Measurements from ENCODE around the gene RGL4. TPM values are rescaled to one million over a fixed set of nuclear protein-coding genes. Genes with fewer than 3 reads are reported as not detected.

RGL4 gene
- total and polyA plus RNA-seq, 2 experiments from 2014 or later: 0.16 TPM; not detected in 1

DNA sequence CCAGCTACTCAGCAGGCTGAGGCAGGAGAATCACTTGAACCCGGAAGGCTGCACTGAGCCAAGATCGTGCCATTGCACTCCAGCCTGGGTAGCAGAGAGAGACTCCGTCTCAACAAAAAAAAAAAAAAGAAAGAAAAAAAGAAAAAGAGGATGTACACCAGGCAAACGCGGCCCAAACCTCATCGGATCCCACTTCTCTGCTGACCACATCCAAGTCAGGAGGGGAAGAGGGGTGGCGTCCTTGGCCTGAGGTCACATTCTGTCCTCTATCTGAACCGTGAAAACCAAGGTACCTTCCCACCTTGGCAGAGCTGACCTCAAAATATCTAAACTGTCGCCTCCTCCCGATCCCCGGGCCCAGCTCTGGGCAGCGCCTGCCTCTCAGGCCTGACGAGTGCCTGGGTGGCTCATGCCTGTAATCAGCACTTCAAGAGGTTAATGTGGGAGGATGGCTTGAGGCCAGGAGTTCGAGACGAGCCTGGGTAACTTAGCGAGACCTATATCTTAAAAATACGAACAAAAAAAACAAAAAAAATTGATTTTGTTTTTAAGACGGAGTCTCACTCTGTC, 25.1 kb downstream of the RGL4 start:
- H2AFZ ChIP-seq: no peak overlapping the region
- H3K4me3 Mint-ChIP-seq: peak overlapping the region; percentile 78
- no peaks in the 10 kb centered on the region for H3K9me3 Mint-ChIP-seq
- peaks cover 7% of the 10 kb centered on the region for H4K20me1 ChIP-seq (replicated peaks; ENCODE audit: insufficient read depth)
- H3K4me3 ChIP-seq: peak overlapping the region; percentile 92
- H3F3A ChIP-seq (replicated peaks; ENCODE audit: low read depth): no peaks in the 10 kb centered on the region
- no peaks in the 10 kb centered on the region for H3K27me3 ChIP-seq (ENCODE audit: insufficient read depth)
- DNase-seq (ENCODE audit: low spot score) (no peak), ATAC-seq (no peak)
- no peak overlapping the region for H3K27ac ChIP-seq (ENCODE audit: low read depth)
- H3K27ac Mint-ChIP-seq: no peak overlapping the region
- H3K4me1 ChIP-seq (ENCODE audit: insufficient read depth): peaks cover 7% of the 10 kb centered on the region; the same call in 1 of the 2 replicates
- TF ChIP-seq, protein P1, sequence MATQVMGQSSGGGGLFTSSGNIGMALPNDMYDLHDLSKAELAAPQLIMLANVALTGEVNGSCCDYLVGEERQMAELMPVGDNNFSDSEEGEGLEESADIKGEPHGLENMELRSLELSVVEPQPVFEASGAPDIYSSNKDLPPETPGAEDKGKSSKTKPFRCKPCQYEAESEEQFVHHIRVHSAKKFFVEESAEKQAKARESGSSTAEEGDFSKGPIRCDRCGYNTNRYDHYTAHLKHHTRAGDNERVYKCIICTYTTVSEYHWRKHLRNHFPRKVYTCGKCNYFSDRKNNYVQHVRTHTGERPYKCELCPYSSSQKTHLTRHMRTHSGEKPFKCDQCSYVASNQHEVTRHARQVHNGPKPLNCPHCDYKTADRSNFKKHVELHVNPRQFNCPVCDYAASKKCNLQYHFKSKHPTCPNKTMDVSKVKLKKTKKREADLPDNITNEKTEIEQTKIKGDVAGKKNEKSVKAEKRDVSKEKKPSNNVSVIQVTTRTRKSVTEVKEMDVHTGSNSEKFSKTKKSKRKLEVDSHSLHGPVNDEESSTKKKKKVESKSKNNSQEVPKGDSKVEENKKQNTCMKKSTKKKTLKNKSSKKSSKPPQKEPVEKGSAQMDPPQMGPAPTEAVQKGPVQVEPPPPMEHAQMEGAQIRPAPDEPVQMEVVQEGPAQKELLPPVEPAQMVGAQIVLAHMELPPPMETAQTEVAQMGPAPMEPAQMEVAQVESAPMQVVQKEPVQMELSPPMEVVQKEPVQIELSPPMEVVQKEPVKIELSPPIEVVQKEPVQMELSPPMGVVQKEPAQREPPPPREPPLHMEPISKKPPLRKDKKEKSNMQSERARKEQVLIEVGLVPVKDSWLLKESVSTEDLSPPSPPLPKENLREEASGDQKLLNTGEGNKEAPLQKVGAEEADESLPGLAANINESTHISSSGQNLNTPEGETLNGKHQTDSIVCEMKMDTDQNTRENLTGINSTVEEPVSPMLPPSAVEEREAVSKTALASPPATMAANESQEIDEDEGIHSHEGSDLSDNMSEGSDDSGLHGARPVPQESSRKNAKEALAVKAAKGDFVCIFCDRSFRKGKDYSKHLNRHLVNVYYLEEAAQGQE (IDR thresholded peaks at IDR 0.05; ENCODE audit: unreplicated experiment): no peak
- no peak for TF ChIP-seq CTCF (conservative IDR thresholded peaks at IDR 0.05; ENCODE audit: low read depth in 2 of 2)
- TF ChIP-seq CREB1 (CRISPR knock-in tag; IDR thresholded peaks at IDR 0.05; ENCODE audit: low read depth): no peak
- TF ChIP-seq, protein P2, sequence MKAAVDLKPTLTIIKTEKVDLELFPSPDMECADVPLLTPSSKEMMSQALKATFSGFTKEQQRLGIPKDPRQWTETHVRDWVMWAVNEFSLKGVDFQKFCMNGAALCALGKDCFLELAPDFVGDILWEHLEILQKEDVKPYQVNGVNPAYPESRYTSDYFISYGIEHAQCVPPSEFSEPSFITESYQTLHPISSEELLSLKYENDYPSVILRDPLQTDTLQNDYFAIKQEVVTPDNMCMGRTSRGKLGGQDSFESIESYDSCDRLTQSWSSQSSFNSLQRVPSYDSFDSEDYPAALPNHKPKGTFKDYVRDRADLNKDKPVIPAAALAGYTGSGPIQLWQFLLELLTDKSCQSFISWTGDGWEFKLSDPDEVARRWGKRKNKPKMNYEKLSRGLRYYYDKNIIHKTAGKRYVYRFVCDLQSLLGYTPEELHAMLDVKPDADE (IDR thresholded peaks at IDR 0.05): no peak
- no peak for TF ChIP-seq EZH2 (IDR thresholded peaks at IDR 0.05; ENCODE audit: low read depth, unreplicated experiment)
- no peak for TF ChIP-seq NANOG (IDR thresholded peaks at IDR 0.05; ENCODE audit: borderline replicate concordance)
- TF ChIP-seq POLR2AphosphoS5 (IDR thresholded peaks at IDR 0.05; ENCODE audit: low read depth): no peak
- no peak for TF ChIP-seq JUNB (IDR thresholded peaks at IDR 0.05; ENCODE audit: unreplicated experiment)
- TF ChIP-seq STAT1 (IDR thresholded peaks at IDR 0.05; ENCODE audit: unreplicated experiment): no peak
- TF ChIP-seq EZH2phosphoT487 (IDR thresholded peaks at IDR 0.05; ENCODE audit: unreplicated experiment): no peak
- TF ChIP-seq ZNF114 (CRISPR knock-in tag; IDR thresholded peaks at IDR 0.05): no peak
- no peak for TF ChIP-seq ZNF462 (CRISPR knock-in tag; IDR thresholded peaks at IDR 0.05)
- no peak for TF ChIP-seq ZNF331 (CRISPR knock-in tag; IDR thresholded peaks at IDR 0.05; ENCODE audit: low read depth)
- peaks cover 24% of the 10 kb centered on the region for H3K36me3 Mint-ChIP-seq (ENCODE audit: low read depth)
- H3K27me3 Mint-ChIP-seq (ENCODE audit: insufficient read depth, low read depth, poor library complexity): peaks cover 2% of the 10 kb centered on the region
- peaks cover 9% of the 10 kb centered on the region; the same call in 1 of the 2 replicates for H3K36me3 ChIP-seq (ENCODE audit: insufficient read depth)
- peaks cover 10% of the 10 kb centered on the region for H3K79me2 ChIP-seq (replicated peaks; ENCODE audit: insufficient read depth)
- H3K9me2 ChIP-seq (ENCODE audit: insufficient read depth): no peaks in the 10 kb centered on the region
- peak overlapping the region; percentile 90 for H3K4me2 ChIP-seq
- peaks cover 4% of the 10 kb centered on the region; the same call in 2 of the 3 replicates for H3K4me1 Mint-ChIP-seq

Data from GM23338 (cell line).